GM21515 (cell line): ENCODE results near the gene HAGH.

Source experiments
- ATAC-seq: cut with Tn5 transposase; IDR thresholded peaks from one replicate; pipeline ENCODE4 v1.9.1; 2021; ENCODE audit not compliant: unreplicated experiment

The HAGH gene

DNA sequence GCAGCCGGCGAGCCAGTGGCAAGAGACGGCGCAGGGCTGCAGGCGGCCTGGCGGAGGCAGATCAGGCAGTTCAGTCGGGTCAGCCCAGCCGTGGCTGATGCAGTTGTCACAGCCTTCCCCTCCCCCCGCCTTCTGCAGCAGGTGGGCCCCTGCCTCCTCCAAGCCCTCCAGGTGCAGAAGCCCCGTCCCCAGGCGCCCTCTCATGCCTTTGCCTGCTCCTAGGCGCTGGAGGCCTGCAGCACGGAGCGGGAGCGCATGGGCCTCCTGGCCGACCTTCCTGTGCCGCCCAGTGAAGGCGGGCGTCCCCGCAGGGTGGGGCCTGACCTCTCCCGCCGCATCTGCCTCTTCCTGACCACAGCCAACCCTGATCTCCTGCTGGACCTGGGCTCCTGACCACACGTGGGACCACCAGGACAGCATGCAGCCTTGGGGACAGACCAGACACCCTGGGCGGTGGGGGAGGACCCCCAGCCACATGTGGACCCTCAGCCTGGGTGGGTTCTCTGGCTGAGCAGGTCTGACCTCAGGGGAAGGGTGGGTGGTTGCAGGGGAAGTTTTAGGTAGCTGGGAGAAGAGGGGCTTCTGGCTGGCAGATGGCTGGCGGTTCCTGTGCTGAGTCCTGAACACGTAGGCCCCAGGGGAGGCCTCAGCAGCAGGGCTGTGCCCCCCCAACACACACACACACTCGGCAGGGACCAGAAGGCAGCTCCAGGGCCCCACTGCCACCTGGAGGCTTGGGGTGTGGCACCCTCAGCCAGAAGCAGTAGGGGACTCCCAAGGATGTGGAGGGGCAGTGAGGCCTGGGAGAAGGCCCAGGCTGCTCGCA, 50.6 kb downstream of the HAGH start:
- no peak for ATAC-seq

DNA sequence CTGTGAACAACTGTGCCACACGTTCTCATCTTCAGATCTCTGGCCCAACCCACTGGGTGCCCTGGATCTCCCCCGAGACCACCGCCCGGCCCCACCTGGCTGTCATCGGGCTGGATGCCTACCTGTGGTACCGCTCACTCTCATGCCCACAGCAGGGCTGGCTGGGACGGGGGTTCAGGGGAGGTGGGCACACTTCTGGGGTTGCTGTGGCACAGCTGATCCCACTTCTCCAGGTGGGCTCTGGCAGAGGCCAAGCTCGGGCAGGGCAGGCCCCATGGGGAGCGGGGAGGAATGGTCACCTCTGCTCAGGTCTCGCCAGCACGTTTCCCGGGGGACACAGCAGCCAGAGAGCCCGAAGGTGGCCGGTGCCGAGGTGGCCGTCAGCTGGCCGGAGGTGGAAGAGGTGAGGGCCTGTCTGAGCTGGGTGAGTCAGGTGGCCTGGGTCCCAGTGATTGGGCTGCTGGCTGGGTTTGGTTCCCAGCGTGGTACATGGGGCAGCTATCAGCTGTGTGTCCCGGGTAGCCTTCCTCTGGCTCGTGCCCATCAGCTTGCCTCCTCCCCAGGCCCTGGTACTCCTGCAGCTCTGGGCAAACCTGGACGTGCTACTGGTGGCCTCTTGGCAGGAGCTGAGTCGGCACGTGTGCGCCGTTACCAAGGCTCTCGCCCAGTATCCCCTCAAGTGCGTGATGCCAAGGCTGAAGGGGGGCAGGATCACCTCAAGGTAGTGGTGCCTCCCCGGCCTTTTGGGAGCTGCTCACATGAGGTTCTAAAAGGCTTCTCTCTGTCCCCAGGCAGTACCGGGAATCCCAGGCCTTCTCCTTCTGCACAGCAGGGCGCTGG, 51.4 kb downstream of the HAGH start:
- ATAC-seq = no peak

DNA sequence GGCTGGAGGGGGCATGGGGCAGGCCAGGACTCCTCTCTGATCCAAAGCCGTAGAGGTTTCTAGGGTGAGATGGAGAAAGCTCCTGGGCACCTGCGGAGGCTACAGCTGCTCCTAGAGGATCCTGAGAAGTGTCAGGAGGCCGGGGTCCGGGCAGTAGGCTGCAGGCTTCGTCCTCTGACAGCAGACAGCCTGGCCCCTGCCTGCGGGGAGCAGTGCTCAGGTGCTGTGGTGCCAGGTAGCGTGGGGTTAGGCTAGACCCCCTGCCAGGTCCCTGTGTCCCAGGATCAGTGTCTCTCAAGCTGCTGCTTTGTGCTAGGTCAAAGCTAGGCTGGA, 52.2 kb downstream of the HAGH start:
- ATAC-seq = no peak

DNA sequence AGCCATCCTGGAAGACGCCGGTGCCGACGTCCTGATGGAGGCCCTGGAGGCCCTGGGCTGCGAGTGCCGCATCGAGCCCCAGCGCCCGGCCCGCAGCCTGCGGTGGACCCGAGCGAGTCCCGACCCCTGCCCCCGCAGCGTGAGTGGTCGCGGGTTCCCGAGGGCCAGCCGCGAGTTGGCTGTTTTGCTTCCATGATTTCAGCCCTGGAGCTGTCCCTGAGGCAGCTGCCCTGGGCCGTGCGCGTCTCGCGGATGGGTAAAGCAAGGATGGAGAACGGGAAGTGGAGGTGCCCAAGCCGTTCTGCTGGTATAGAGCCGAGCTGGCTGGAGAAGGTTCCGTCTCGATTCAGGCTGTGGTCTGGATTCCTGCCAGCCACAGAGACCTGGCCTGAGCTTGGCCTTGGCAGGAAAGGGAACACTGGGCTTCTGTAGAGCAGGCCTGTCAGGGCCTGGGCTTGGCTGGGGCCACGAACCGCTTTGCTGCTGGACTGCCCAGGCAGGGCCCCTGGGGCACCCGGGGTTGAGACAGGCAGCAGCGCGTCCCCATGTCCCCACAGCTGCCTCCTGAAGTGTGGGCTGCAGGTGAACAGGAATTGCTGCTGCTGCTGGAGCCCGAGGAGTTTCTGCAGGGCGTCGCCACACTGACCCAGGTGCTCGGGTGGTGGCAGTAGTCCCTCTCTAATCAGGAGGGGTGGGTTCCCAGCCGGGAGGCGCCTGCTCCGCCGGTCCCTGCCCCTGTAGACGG, 52.8 kb downstream of the HAGH start:
- ATAC-seq = peak; percentile 4

DNA sequence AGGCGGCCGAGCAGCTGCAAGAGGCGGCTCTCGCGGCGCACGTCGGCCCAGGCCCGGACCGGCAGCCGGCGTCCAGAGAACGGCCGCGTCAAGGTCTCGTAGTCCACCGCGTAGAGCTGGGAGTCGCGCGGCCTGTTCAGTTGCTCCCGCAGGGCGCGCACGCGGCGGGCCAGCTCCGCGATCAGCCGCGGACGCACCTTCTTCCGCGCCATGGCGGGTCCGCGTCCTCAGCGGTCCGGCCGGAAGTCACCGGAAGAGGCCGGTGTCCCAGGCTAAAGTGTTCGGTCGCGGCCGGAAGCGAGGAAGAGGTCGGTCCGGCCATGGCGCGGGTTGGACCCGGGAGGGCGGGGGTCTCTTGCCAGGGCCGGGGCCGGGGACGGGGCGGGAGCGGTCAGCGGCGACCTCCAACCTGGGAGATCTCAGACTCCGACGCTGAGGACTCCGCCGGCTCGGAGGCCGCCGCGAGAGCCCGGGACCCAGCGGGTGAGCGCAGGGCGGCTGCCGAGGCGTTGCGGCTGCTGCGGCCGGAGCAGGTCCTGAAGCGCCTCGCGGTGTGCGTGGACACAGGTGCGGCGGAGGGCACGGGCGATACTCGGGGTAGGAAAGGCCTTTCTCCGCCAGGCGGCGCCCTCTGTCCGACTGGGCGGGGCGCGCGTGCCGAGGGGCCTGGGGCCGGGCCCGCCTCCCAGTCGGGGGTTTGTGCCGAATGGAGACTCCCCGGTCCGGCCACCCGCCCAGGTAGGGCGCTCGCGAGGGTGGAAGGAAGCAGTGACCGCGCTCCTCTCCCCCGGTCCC, 53.5 kb downstream of the HAGH start, which contains the start of gene MRPS34:
Gene MRPS34, minus strand, starts transcription at position 227 of the 795 bp plus-strand sequence. Its CDS starts 15 bp downstream, at position 212.
- peak; percentile 44 for ATAC-seq

DNA sequence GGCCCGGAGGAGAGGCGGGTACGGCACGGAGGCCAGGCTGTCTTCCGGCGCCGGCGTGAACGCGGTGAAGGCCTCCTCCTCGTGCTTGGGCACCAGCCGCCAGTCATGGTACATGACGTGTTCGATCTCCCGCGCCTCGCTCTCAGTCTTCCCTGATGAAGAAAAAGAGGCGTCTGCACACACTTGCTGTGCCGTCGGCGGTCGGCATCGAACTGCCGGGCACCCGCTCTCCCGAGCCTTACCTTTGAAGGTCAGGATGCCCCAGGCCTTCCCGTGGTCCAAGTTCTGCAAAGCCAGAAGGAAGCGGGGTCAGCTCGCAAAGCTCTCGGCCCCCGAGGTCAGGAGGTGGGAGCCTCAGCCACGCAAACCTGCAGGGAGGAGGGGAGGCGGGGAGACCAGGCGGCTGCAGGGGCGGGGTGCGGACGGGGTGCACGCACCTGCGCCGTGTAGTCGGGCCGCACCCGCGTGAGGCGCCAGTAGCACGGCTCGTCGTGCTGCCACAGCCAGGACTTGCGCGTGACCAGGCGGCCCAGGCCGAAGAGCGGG, 54.2 kb downstream of the HAGH start, which contains the start of gene EME2:
Gene EME2, plus strand, starts transcription at position 449 of the 546 bp plus-strand sequence. CDS start 418 bp downstream, outside the sequence.
- ATAC-seq = peak; percentile 9

DNA sequence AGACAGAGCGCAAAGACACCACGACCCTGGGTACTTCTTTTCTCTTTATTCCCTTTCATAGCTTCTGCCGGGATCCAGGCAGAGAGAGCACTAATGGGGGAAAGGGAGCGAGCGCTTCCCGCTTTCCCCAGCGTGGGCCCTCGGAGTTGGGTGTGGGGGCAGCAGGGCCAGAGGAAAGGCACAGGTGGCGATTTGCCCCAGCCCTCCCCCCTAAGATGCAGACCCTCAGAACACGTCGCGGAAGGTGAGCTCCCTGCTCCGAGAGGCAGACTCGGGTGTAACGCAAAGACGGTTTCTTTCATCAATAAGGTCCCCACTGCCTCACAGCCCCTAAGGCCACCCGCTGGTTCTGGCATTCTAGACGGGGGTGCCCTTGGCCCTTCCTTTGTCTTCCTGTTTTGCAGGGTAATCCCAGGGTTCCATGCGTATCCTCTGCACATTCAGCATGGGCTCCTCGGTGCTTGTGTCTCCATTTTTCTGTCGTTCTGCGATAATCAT, 54.7 kb downstream of the HAGH start:
- ATAC-seq = no peak

DNA sequence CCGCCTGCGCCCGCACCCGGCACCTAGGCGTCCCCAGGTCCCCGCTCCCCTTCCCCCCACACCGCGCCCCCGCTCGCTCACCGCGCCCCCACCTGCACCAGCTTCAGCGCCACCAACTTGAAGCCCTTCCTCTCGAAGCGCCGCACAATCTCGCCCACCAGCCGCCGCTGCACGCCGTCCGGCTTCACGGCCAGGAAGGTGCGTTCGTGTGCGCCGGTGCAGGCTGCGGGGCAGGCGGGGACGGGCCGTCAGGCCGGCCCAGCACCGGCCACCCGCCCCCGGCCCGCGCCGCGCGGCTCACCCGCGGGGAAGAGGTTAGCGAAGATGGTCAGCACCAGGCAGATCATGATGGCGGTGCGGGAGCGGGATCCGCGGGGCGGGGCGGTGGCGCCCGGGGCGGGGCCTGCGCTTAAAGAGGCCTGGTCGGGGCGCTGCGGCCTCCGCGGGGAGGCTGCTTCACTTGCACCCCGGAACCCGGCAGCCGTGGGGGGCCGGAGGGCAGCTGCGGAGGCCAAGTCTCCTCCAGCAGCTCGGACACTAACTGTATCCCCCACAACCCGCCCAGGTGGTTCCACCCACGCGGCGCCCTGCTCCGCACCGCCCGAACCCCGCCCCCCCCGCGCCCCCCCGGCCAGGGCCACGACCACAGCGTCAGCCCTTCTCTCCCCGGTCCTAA, 55.3 kb downstream of the HAGH start, which contains the start of gene NME3:
Gene NME3, minus strand, starts transcription at position 356 of the 676 bp plus-strand sequence. Its CDS starts 9 bp downstream, at position 347.
- ATAC-seq = no peak

DNA sequence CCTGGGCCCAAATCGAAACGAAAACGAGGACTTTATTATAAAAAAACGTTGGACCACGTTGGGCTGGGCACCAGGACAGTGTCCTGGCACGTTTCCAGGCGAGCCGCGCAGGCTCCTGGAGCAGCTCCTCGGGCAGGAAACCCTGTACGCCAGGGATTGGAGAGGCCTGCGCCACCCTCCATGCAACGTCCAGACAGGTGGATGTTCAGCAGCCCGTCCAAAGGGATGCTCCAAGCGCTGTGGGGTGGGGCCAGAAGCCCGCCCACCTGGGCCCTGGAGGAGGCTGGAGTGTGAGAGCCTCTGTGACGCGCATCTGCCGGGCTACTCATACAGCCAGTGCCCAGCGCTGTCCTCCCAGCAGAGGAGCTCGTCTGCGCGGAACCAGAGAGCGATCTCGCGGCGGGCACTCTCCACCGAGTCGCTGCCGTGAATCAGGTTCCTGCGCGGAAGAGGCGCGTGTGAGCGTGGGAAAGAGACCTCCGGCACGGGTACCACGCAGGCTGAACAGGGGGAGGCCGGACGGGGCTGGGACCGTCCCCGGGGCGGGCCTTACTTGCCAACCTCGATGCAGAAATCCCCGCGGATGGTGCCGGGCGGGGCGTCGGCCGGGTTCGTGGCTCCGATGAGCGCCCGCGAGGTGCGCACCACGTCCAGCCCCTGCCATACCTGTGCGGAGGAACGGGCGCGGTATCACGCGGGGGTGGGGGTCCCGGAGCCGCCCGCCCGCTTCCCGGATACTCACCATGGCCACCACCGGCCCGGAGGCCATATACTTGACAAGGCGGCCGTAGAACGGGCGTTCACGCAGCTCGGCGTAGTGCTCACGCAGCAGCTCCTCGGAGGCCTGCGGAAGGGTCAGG, 56.1 kb downstream of the HAGH start:
- no peak for ATAC-seq

DNA sequence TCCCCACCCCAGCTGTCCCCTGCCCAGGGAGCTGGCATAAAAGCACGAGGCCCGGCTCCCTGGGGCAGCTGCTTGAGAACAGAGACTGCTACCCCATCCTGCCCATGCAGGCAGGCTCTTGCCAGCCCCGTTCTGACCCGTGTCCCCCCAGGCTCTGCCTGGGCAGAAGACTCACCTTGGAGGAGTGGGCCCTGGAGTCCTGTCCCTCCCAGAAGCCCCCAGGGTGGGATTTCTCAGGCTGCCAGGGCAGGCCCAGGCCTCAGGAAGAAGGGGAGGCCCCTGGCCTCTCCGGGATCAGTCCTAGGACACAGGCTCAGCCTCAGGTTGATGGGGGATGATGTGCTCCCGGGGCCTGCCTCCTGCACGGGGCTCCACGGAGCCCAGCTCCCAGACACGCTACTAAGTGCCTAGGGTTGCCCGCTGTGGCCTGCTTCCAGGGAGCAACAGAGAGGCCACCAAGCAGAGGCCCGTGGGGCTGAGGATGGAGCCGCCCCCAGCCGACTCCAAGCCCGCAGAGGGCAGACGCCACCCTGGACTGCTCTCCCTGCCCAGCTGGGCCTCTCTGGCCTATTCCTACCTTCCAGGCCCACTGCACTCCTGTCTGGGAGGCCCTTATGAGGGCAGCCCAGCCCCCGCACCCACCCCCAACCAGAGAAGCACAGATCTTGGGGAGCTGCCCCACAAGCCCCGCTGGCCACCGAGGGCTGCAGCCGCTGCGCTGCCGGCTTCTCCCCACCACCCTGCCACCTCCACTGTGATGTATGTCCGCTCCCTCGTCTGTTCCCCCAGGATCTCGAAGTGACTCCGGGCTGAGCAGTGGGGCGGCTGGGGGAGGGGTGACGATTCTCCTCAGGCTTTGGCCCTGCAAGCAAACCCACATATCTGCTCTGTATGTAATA, 57.0 kb downstream of the HAGH start:
- ATAC-seq = no peak

DNA sequence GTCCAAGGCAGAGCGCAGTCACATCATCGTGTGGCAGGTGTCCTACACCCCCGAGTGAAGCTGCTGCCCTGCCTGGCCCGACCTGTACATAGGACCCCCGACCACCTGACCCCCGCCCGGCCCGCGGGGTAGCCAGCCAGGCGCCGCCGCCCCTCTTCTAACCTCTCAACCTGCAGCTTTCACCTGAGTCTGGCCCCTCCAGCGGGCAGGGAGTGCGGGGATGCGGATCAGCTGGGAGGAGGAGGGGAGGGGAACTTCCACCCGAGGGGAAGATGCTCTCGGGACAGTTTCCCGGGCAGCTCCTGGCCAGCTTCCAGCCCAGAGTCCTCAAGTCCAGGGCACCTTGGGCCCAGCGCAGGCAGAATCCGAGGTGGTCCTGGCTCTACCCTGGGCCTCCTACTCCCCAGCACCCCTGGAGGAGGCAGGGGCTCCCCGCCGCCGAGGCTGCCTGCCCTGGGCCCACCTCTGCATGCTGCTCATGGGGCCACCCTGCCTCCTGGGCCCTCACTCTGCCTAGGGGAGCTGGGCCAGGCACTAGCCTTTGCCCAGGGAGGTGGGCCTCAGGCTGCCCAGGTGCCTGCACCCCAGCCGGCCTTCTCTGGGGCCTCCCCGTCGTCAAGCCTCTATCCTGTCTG, 57.7 kb downstream of the HAGH start:
- no peak for ATAC-seq

DNA sequence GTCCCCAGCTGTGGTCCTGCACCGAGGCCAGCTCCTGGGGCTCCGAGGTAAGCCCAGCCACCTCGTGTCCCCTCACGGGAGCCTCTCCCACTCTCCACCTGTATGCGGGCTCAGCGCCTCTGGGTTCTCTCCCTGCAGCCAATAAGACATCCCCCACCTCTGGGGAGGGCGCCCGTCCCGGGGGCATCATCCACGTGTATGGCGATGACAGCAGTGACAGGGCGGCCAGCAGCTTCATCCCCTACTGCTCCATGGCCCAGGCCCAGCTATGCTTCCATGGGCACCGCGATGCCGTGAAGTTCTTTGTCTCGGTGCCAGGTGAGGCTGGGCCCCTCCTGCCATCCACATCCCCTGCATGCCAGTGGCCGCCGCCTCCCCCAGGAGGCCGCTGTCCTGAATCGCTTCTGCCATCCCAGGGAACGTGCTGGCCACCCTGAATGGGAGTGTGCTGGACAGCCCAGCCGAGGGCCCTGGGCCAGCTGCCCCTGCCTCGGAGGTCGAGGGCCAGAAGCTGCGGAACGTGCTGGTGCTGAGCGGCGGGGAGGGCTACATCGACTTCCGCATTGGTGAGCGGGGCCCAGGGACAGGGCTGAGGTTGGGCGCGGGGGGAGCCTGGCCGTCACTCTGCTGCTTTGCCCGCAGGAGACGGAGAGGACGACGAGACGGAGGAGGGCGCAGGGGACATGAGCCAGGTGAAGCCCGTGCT, 58.4 kb downstream of the HAGH start:
- ATAC-seq = no peak

DNA sequence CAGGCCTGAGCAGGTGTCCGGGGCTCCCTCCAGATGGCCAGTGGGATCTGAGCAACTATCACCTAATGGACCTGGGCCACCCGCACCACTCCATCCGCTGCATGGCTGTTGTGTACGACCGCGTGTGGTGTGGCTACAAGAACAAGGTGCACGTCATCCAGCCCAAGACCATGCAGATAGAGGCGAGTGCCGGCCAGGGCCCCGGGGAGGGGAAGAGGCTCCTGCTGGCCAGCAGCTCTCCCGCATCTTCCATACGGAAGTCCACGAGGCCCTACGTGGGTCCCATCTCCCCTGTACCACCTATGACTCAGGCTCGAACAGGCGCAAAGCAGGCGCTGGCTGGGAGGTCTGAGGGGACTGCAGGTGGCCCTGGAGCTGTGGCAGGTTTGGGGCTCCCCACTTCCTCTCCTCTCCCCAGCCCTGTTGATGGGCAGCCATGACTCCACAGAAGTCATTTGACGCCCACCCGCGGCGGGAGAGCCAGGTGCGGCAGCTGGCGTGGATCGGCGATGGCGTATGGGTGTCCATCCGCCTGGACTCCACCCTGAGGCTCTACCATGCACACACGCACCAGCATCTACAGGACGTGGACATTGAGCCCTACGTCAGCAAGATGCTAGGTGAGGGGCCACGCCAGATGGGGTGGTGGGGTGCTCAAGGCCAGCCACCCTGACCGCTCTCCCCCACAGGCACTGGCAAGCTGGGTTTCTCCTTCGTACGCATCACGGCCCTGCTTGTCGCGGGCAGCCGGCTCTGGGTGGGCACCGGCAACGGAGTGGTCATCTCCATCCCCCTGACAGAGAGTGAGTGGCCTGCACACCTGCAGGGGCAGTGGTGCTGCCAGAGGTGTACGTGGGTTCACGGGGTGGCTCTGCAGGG, 59.3 kb downstream of the HAGH start:
- ATAC-seq = no peak

DNA sequence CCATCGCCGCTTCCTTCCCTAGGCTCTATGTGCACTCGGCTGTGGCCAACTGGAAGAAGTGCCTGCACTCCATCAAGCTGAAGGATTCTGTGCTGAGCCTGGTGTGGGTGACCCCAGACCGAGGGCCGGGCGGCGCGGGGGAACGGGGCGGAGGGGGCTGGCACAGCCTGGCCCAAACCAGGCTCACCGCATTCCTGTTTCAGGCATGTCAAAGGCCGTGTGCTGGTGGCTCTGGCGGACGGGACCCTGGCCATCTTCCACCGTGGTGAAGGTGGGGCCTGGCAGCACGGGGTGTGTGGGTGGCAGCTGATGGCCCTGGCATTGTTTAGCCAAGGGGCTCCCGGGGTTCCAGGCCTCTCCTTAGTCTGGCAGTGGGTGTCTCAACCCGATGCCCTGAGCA, 59.9 kb downstream of the HAGH start:
- no peak for ATAC-seq

DNA sequence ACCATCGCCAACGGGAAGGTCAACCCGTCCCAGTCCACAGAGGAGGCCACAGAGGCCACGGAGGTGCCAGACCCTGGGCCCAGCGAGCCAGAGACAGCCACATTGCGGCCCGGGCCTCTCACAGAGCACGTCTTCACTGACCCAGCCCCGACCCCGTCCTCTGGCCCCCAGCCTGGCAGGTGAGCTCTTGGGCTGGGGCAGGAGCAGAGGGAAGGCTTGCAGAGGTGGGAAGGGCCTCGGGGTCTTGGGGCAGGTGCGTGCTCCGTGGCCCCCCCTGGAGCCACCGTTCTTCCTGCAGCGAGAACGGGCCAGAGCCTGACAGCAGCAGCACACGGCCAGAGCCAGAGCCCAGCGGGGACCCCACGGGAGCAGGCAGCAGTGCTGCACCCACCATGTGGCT, 60.4 kb downstream of the HAGH start:
- ATAC-seq = no peak
